SK-N-MC (cell line): Measurements from ENCODE around the gene PPME1.

Experiments
- EZH2 ChIP-seq: fragments of 200-600 bp; sonication (generic); IDR thresholded peaks from one replicate; pipeline ENCODE4 v1.6.1; 2017; ENCODE audit warnings: antibody characterized with exemption
- POLR2AphosphoS5 ChIP-seq: IDR thresholded peaks from 2 replicates; pipeline ENCODE4 v1.6.1; 2012; ENCODE audit warnings: mild to moderate bottlenecking, low read depth, low read length, borderline replicate concordance

GRCh38 chr11:74157169-74157568, 13.9 kb upstream of the PPME1 start:
- TF ChIP-seq POLR2AphosphoS5 (no peak), EZH2 (no peak)
